ENCODE data around the gene TNIP2.
A peak's percentile ranks its signal among the peaks of the same experiment; 100 is the strongest.
"Not testable (repeated sequence)": the region's sequence is repeated elsewhere in the genome, so short reads cannot be mapped to it uniquely, and the experiment has no call there.

Gene TNIP2

DNA sequence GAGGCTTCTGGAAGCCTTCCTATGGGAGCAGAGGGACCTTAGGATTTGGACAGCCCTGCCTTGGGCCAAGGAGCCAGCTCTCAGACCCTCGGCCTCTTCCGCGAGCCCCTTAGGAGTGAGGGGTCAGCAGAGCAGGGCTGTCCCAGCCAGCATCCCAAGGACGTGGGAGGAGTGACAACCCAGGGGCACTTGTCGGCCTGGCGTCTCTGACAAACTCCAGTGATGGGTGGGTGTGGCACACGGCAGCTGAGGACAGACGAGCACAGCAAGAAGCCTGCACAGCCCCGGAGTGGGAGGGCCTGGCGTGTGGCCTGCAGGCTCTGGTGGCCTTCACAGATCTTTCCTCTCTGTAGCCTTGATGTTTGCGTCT, 11.6 kb upstream of the TNIP2 start:
- DNase-seq: no peak

DNA sequence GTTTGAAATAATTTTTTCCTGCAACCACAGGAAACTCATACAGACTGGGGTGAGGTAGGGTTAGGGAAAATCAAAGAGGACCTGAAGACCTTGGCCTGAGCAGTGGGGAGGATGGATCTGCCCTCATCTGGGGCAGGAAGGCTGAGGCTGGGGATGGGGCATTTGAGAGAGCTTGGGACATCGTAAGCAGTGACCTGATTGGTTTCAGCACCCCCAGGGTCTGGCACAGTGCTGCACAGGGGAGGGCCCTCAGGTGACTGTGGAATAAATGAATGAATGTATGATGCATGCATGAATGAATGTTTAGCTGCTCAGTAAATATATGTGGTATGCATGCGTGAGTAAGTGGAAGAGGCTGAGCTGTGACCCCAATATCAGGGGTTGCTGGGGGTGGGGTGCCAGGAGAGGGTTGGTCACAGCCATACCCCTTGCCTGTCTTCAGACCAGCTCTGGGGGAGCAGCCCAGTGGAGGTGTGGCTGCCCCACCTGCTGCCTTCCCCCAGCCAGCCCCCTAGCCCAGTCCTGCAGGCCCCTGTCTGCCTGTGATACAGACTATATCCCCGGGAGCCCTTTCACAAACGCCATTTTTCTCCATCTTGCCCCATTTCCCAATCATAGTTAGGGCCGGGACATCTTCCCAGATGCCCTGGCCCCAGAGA, 11.0 kb upstream of the TNIP2 start:
- no peak for DNase-seq

DNA sequence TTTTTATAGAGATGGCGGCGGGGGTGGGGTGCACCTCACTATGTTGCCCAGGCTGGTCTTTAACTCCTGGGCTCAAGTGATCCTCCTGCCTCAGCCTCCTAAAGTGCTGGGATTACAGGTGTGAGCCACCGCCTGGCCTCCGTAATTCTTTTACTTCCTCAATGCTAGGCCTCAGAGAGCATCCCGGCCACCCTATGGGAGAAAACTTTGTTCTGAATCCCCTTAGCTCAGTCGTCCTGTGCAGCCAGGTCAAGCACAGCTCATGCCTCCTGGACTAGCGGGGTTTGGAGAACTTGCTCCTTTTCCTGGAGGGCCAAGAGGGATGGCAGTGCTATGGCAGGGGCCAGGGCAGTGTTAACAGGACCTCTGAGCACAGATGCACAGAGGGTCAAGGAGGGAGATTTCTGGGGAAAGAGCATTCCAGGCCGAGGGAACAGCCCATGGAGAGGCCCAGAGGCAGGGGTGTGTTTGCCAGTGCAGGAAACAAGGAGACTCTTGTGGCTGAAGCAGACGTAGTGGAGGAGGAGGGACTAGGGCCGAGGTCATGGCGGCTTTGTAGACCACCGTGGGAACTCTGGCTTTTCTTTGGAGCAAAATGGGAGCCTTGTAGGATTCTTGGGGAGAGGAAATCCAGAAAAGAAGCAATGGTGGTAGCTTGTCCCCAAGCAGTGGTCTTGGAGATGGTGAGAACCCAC, 9.8 kb upstream of the TNIP2 start:
- no peak for DNase-seq

- peak in 1 of 6 experiments; percentile 19 for DNase-seq
Observed at GRCh38 chr4:2763511-2763967, 7.4 kb upstream of the TNIP2 start.

DNA sequence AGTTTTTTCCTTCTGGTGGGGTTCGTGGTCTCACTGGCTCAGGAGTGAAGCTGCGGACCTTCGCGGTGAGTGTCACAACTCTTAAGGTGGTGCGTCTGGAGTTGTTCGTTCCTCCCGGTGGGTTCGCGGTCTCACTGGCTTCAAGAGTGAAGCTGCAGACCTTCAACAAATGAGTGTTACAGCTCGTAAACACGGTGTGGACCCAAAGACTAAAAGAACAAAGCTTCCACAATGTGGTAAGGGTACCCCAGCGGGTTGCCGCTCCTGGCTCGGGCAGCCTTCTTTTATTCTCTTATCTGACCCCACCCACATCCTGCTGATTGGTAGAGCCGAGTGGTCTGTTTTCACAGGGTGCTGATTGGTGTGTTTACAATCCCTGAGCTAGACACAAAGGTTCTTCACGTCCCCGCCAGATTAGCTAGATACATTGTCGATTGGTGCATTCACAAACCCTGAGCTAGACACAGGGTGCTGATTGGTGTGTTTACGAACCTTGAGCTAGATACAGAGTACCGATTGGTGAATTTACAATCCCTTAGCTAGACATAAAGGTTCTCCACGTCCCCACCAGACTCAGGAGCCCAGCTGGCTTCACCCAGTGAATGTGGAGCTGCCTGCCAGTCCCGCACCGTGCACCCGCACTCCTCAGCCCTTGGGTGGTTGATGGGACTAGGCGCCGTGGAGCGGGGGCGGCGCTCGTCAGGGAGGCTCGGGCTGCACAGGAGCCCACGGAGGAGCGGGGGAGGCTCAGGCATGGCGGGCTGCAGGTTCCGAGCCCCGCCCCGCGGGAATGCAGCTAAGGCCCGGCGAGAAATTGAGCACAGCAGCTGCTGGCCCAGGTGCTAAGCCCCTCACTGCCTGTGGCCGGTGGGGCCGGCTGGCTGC, 6.6 kb upstream of the TNIP2 start:
- not testable (repeated sequence) for DNase-seq

DNA sequence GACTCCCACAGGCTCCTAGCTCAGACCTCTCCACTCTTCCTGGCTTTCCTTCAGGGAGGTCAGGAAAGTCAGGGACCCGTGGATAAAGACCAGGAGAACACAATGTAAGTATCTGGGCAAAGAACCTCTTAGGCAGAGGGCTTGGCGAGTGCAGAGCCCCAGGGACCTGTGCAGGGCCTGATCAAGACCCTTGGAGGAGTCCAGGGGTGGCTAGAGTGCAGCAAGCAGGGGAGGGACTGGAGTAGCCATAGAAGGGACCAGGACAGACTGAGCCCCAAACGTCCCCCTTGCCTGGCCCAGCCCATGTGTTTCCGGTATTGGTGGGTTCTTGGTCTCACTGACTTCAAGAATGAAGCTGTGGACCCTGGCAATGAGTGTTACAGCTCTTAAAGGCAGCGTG, 5.9 kb upstream of the TNIP2 start:
- DNase-seq: no peak

GRCh38 chr4:2761035-2761923, 5.1 kb upstream of the TNIP2 start:
- no peak for DNase-seq

- no peak for DNase-seq
Observed at GRCh38 chr4:2757426-2757825, 1.3 kb upstream of the TNIP2 start.

DNA sequence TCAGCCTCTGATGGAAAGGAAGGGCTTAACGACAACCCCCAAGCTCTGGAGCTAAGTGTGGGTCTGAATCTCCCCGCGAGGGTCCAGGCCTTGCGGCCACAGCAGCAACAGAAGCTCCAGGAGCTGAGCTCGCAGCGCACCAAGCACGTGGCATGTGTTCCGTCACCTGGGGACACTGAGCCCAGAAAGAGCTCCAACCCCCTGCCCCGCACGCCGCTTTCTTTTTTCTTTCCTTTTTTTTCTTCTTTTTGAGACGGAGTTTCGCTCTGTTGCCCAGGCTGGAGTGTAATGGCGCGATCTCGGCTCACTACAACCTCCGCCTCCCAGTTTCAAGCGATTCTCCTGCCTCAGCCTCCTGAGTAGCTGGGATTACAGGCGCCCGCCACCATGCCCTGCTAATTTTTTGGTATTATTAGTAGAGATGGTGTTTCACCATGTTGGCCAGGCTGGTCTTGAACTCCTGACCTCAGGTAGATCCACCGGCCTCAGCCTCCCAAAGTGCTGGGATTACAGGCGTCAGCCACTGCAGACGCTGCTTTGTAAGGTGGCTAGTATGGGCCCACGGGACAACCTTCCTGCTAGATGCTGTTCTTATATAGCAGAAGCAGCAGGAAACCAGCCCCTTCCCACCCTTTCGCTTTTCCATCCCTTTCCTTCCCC, 685 bp upstream of the TNIP2 start:
- no peak for DNase-seq

GRCh38 chr4:2754848-2755819, 1.0 kb downstream of the TNIP2 start:
- no peak for DNase-seq

GRCh38 chr4:2753436-2753835, 2.7 kb downstream of the TNIP2 start:
- no peak for DNase-seq

DNA sequence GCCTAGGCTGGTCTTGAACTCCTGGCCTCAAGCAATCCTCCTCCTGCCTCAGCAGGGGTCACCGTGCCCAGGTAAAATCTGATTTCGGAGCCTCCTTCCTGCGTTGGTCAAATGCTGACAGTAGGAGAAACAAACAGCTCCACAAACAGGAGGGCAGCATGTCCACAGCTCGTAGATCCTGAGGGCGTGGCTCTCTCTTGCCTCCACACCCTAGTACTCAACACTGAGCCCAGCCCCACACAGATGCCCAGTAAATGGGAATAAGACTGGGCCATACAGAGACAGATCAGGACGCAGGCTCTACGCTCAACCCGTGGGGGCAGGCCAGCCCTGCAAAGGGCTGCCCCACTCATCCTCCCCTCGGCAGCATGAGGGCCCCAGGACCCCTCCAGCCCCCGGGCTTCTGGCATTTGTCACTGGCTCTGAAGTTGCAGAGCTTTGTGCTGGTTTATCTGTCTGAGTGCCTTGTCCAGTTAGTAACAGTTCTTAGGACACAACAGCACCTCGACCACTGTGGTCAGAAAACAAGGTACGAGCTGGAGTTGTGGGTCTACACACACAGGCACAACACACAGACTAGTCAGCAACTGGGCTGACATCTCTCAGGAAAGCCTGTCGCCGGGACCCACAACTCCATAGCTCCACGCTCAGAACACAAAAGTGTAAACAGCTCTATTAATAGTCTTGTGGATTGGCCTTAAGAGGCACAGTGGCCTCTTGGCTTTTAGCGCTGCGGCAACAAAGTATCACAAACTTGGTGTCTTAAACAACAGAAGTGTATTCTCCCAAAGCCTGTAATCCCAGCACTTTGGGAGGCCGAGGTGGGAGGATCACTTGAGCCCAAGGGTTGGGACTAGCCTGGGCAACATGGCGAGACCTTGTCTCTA, 5.2 kb downstream of the TNIP2 start:
- DNase-seq: no peak

GRCh38 chr4:2746891-2747695, 9.0 kb downstream of the TNIP2 start:
- DNase-seq: no peak

GRCh38 chr4:2745981-2746806, 9.9 kb downstream of the TNIP2 start:
- DNase-seq: peak in 1 of 6 experiments; percentile 35

- no peak for DNase-seq
Observed at GRCh38 chr4:2745516-2745915, 10.6 kb downstream of the TNIP2 start.

- DNase-seq: no peak
Observed at GRCh38 chr4:2744576-2745270, 11.4 kb downstream of the TNIP2 start.
